ENCODE results near the gene RAP1A.
"Not testable (repeated sequence)": the region's sequence is repeated elsewhere in the genome, so short reads cannot be mapped to it uniquely, and the experiment has no call there.

RAP1A gene

GRCh38 chr1:111631502-111631901 is 11.9 kb downstream of the RAP1A start:
- Histone ChIP-seq H3K4me3 (ENCODE audit: low read depth, low read length) (no peak overlapping the region), H3K36me3 (no peaks in the 10 kb centered on the region)

GRCh38 chr1:111632771-111633170 is 13.2 kb downstream of the RAP1A start:
- H3K4me3 ChIP-seq (ENCODE audit: low read depth, low read length); H3K9me3 ChIP-seq; DNase-seq; H3K36me3 ChIP-seq; H3K4me1 ChIP-seq; H3K27me3 ChIP-seq: not testable (repeated sequence)

More at GRCh38 chr1:111631502-111631901, 11.9 kb downstream of the RAP1A start:
- Histone ChIP-seq H3K27me3 (no peaks in the 10 kb centered on the region), H3K9me3 (no peaks in the 10 kb centered on the region), H3K4me1 (no peaks in the 10 kb centered on the region)
- no peak for TF ChIP-seq CTCF (IDR thresholded peaks at IDR 0.05; ENCODE audit: low read depth, low read length)
- DNase-seq: no peak

- Histone ChIP-seq H3K4me3 (ENCODE audit: low read depth, low read length) (no peak overlapping the region), H3K4me1 (no peaks in the 10 kb centered on the region), H3K36me3 (no peaks in the 10 kb centered on the region), H3K27me3 (no peaks in the 10 kb centered on the region), H3K9me3 (no peaks in the 10 kb centered on the region)
- TF ChIP-seq CTCF (IDR thresholded peaks at IDR 0.05; ENCODE audit: low read depth, low read length): no peak
- DNase-seq: no peak
Measured at GRCh38 chr1:111633736-111634247, 14.2 kb downstream of the RAP1A start.

- Histone ChIP-seq H3K4me3 (ENCODE audit: low read depth, low read length) (no peak overlapping the region), H3K27me3 (no peaks in the 10 kb centered on the region), H3K9me3 (no peaks in the 10 kb centered on the region), H3K4me1 (no peaks in the 10 kb centered on the region), H3K36me3 (no peaks in the 10 kb centered on the region)
- TF ChIP-seq CTCF (IDR thresholded peaks at IDR 0.05; ENCODE audit: low read depth, low read length): no peak
- no peak for DNase-seq
Measured at GRCh38 chr1:111635324-111636009, 15.9 kb downstream of the RAP1A start.

- no peak for DNase-seq
- no peaks in the 10 kb centered on the region for H3K9me3 ChIP-seq
- no peaks in the 10 kb centered on the region for H3K27me3 ChIP-seq
- H3K4me3 ChIP-seq (ENCODE audit: low read depth, low read length): no peak overlapping the region
- no peak for TF ChIP-seq CTCF (IDR thresholded peaks at IDR 0.05; ENCODE audit: low read depth, low read length)
- no peaks in the 10 kb centered on the region for H3K4me1 ChIP-seq
- no peaks in the 10 kb centered on the region for H3K36me3 ChIP-seq
Measured at GRCh38 chr1:111638320-111638719, 18.7 kb downstream of the RAP1A start.

DNA sequence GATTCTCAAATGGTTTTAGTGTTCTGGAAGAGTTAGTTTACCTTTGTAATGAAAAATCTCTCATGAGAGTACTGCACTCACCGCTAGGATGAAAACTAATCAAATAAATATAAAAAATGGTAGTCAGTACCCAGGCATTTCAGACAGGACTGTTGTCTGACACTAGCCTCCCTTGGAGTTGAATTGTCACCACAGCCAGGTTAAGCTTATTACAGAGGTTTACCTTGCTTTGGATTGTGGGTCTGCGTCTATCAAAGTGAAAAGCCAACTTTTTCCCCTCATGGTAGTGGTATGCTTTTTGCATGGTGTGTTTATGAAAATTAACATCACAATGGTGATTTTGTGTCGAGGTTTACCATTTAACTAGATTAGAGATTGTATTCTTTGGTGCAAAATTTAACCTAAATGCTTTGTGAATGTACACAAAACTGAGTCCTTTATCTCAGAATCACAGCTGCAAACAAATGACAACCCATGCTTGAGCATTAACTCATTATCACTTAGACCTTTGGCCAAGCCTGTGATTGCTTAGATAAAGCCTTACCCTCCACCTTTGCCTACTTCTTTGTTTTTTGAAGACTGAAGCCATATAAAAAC is 20.1 kb downstream of the RAP1A start:
- no peak for DNase-seq
- no peaks in the 10 kb centered on the region for H3K36me3 ChIP-seq
- no peak for TF ChIP-seq CTCF (IDR thresholded peaks at IDR 0.05; ENCODE audit: low read depth, low read length)
- no peak overlapping the region for H3K4me3 ChIP-seq (ENCODE audit: low read depth, low read length)
- H3K9me3 ChIP-seq: no peaks in the 10 kb centered on the region
- no peaks in the 10 kb centered on the region for H3K27me3 ChIP-seq
- no peaks in the 10 kb centered on the region for H3K4me1 ChIP-seq

Measured in BE2C (cell line).